Psoas muscle (tissue), 8 donors: ENCODE results near the gene TENM4. TPM values are rescaled to one million over a fixed set of nuclear protein-coding genes. Genes with fewer than 3 reads are reported as not detected.

ENCODE experiments used
- ATAC-seq, 4 donors: fragments of 200-7000 bp; cut with Tn5 transposase; one replicate each; pipeline ENCODE4 v1.9.1; 2020; ENCODE audit warnings: moderate library complexity in 3 of 4, mild to moderate bottlenecking in 2 of 4
- DNase-seq, 2 donors: peaks; one replicate each; pipeline ENCODE4 v3.0.0-alpha.2; 2020
- H3K27ac ChIP-seq: fragments of 200-600 bp; one replicate; pipeline ENCODE4 v1.8.0; 2022
- H3K27me3 ChIP-seq, 3 donors: fragments of 200-600 bp in 1 of 3; one replicate each; pipeline versions ENCODE4 v1.6.1 to v1.8.0; 2013 to 2022; ENCODE audit warnings: low read length in 2 of 3, mild to moderate bottlenecking in 2 of 3, moderate library complexity in 1 of 3; ENCODE audit not compliant: insufficient read depth in 3 of 3
- H3K36me3 ChIP-seq, 2 donors: fragments of 200-600 bp in 1 of 2; one replicate each; pipeline versions ENCODE4 v1.6.1 to v1.8.0; 2013 to 2022; ENCODE audit warnings: low read depth in 1 of 2, mild to moderate bottlenecking in 1 of 2, moderate library complexity in 1 of 2; ENCODE audit not compliant: insufficient read depth in 1 of 2
- H3K4me1 ChIP-seq: fragments of 200-600 bp; one replicate; pipeline ENCODE4 v1.8.0; 2022
- H3K4me3 ChIP-seq: fragments of 200-600 bp; one replicate; pipeline ENCODE4 v1.8.0; 2022; ENCODE audit warnings: mild to moderate bottlenecking
- H3K9me3 ChIP-seq: fragments of 200-600 bp; one replicate; pipeline ENCODE4 v1.8.0; 2022
- CTCF ChIP-seq: fragments of 200-600 bp; IDR thresholded peaks from one replicate; pipeline ENCODE4 v1.8.0; 2022; ENCODE audit warnings: antibody characterized with exemption
- WGBS, 3 donors: extraction: QIAGEN DNeasy Blood & Tissue Kit; methylation state at CpG; one replicate each; pipeline versions ENCODE4 v1.1.6 to v1.1.7; 2013; 5-methylcytosine and 5-hydroxymethylcytosine counted together
- intact Hi-C, 2 donors: fragments of 100-400 bp; cut with DNase I; formaldehyde crosslinking; loops; one replicate each; pipeline versions ENCODE4 v1.11.0 to v1.14.2; 2022
- polyA plus RNA-seq, 3 donors: library from polyadenylated mRNA; stranded (reverse); fragments of 200-250 nt; gene quantifications; one replicate each; pipeline ENCODE4 v1.2.3, GENCODE V29; 2013
- total RNA-seq, 4 donors: library from RNA; stranded (reverse); fragmentation: NEBNext Ultra II Directional in 2 of 4; extraction: Animal tissue kit (Norgen Biotek cat#: 25700) in 2 of 4; gene quantifications; one replicate each; pipeline versions ENCODE4 v1.2.1 to v1.2.4, GENCODE V29; 2021 to 2023
- donor health status: healthy with polysubstance abuse.
- donor health status: DM: no; HTN: no; CAD: no; lungs with moderate emphysema.
- donor health status: Bipolar disorder and iron deficiency.
- donor health status: healthy.
- donor health status: DM: yes; HTN: yes; CAD: no.
- donor health status: DM: no; HTN: no; CAD: no.
- donor health status: DM: no; HTN: no; CAD: no.
- donor health status: DM: yes; HTN: yes; CAD: no.

TENM4 gene
- total and polyA plus RNA-seq, 7 donors, result 0.05 to 1.7 (median 0.48) TPM

DNA sequence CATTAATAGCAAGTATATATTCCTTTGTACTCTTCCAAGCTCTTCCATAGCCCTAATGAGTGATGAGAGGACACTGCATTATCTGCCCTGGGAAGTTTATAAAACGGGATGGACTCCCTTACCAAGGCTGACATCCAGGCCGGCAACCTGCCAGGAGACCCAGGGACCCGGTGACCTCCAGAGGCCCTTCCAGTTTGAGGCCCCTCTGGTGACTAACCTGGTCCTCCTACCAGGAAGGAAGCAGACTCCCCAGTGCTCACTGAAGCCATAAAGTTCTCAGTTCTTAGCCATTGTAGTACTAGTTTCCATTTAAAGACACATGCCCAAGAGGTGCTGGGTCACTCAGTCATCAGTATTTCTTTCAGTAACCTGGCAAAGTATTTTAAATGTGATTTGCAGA lies 345.4 kb downstream of the TENM4 start:
- WGBS, 3 donors, result 60 to 62% (median 62%) methylated on average over 3 of the region's 3 CpGs
- no peak overlapping the region for H3K4me3 ChIP-seq
- no peaks in the 10 kb centered on the region for H3K36me3 ChIP-seq
- intact Hi-C loops, result loop anchor here in 1 of 2 donors (5.0 kb wide), 1 partner anchor 293 kb away; no protein-coding TSS in a partner anchor
- no peaks in the 10 kb centered on the region for H3K9me3 ChIP-seq
- ATAC-seq (no peak), DNase-seq (no peak)
- H3K27ac ChIP-seq, result no peak overlapping the region
- peaks cover 0 to 2% (median 0%) of the 10 kb centered on the region in 3 donors for H3K27me3 ChIP-seq
- no peak for TF ChIP-seq CTCF
- H3K4me1 ChIP-seq, result no peaks in the 10 kb centered on the region

DNA sequence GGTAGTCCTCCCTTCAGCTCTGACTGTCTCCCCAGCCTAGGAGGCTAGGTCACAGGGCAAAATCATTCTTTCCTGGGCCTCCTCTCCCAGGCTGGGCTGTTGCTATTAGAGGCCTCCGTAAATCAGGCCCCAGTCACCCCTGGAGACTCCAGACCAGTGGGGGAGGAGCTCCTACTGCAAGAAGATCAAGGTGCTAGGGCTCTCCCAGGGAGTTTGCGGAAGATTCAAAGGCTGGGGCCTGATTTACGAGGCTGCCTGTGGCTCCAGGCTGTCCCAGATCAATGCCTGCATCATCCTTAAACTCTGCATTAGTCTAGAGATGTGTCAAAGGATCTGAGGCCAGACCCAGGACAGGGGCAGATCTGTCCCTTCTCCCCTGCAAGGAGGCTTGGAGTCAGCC lies 346.2 kb downstream of the TENM4 start:
- H3K36me3 ChIP-seq, result no peaks in the 10 kb centered on the region
- no peak for DNase-seq
- H3K4me1 ChIP-seq, result no peaks in the 10 kb centered on the region
- intact Hi-C loops, result loop anchor here in 1 of 2 donors (5.0 kb wide), 1 partner anchor 292 kb away; no protein-coding TSS in a partner anchor
- peaks cover 0 to 2% (median 0%) of the 10 kb centered on the region in 3 donors for H3K27me3 ChIP-seq
- H3K27ac ChIP-seq, result no peak overlapping the region
- no peaks in the 10 kb centered on the region for H3K9me3 ChIP-seq
- no peak overlapping the region for H3K4me3 ChIP-seq
- no peak for ATAC-seq
- no peak for TF ChIP-seq CTCF
- 94 to 98% (median 97%) methylated on average over 3 of the region's 3 CpGs for WGBS, 3 donors

GRCh38 chr11:79092791-79093353 lies 348.0 kb downstream of the TENM4 start:
- H3K9me3 ChIP-seq, result no peaks in the 10 kb centered on the region
- peaks cover 0 to 2% (median 0%) of the 10 kb centered on the region in 3 donors for H3K27me3 ChIP-seq
- no peak overlapping the region for H3K4me3 ChIP-seq
- no peaks in the 10 kb centered on the region for H3K36me3 ChIP-seq
- peaks cover 2% of the 10 kb centered on the region for H3K4me1 ChIP-seq
- intact Hi-C loops, result no loop called here
- ATAC-seq, result peak; percentile 76 to 87 (median 82)
- DNase-seq, result peak in 1 of 2 donors; percentile 23
- no peak for TF ChIP-seq CTCF
- no peak overlapping the region for H3K27ac ChIP-seq
- 76 to 89% (median 81%) methylated on average over 1 of the region's 1 CpG for WGBS, 3 donors

GRCh38 chr11:79090191-79090705 lies 350.6 kb downstream of the TENM4 start:
- no peak for ATAC-seq
- intact Hi-C loops, result no loop called here

More at GRCh38 chr11:79090191-79090705, 350.6 kb downstream of the TENM4 start:
- Histone ChIP-seq H3K4me3 (no peak overlapping the region), H3K4me1 (peaks cover 17% of the 10 kb centered on the region), H3K9me3 (no peaks in the 10 kb centered on the region), H3K27me3 (peaks cover 0 to 2% (median 0%) of the 10 kb centered on the region in 3 donors), H3K27ac (no peak overlapping the region), H3K36me3 (no peaks in the 10 kb centered on the region)
- WGBS, 3 donors, result 57 to 67% (median 58%) methylated on average over 8 of the region's 8 CpGs
- no peak for TF ChIP-seq CTCF
- DNase-seq, result no peak
